HuH-7.5 (cell line): ENCODE results near the gene ALG14.
"Not testable (repeated sequence)": the region's sequence is repeated elsewhere in the genome, so short reads cannot be mapped to it uniquely, and the experiment has no call there.

Experiments
- DNase-seq: peaks from one replicate; pipeline ENCODE4 v3.0.0; 2011; ENCODE audit warnings: low spot score

Gene ALG14

GRCh38 chr1:94953746-94954145, 119.0 kb downstream of the ALG14 start:
- no peak for DNase-seq

GRCh38 chr1:94953107-94953506, 119.6 kb downstream of the ALG14 start:
- no peak for DNase-seq

GRCh38 chr1:94952539-94952938, 120.2 kb downstream of the ALG14 start:
- DNase-seq: no peak

- DNase-seq: no peak
Measured at GRCh38 chr1:94951509-94952208, 121.1 kb downstream of the ALG14 start.

GRCh38 chr1:94951046-94951445, 121.7 kb downstream of the ALG14 start:
- DNase-seq: no peak

GRCh38 chr1:94949681-94950661, 122.8 kb downstream of the ALG14 start:
- DNase-seq: no peak

- no peak for DNase-seq
Measured at GRCh38 chr1:94947437-94947836, 125.3 kb downstream of the ALG14 start.

GRCh38 chr1:94946886-94947285, 125.9 kb downstream of the ALG14 start:
- no peak for DNase-seq

- no peak for DNase-seq
Measured at GRCh38 chr1:94942171-94943128, 130.3 kb downstream of the ALG14 start.

- DNase-seq: not testable (repeated sequence)
Measured at GRCh38 chr1:94941480-94941879, 131.3 kb downstream of the ALG14 start.

- DNase-seq: no peak
Measured at GRCh38 chr1:94940738-94941137, 132.0 kb downstream of the ALG14 start.

- DNase-seq: no peak
Measured at GRCh38 chr1:94937820-94938219, 134.9 kb downstream of the ALG14 start.

GRCh38 chr1:94936861-94937620, 135.7 kb downstream of the ALG14 start:
- no peak for DNase-seq

- no peak for DNase-seq
Measured at GRCh38 chr1:94935476-94935875, 137.3 kb downstream of the ALG14 start.

GRCh38 chr1:94935034-94935433, 137.7 kb downstream of the ALG14 start:
- DNase-seq: no peak

GRCh38 chr1:94934551-94934950, 138.2 kb downstream of the ALG14 start:
- DNase-seq: no peak

GRCh38 chr1:94931254-94931841, 141.4 kb downstream of the ALG14 start:
- no peak for DNase-seq

- no peak for DNase-seq
Measured at GRCh38 chr1:94929351-94930217, 143.2 kb downstream of the ALG14 start.

- no peak for DNase-seq
Measured at GRCh38 chr1:94928293-94928939, 144.3 kb downstream of the ALG14 start.
